ENCODE measurements around the gene C7orf25. TPM values are rescaled to one million over a fixed set of nuclear protein-coding genes. Genes with fewer than 3 reads are reported as not detected.

The C7orf25 gene
- total RNA-seq, 6 experiments from 2014 or later, result 4.3 to 8.3 (median 6.8) TPM

DNA sequence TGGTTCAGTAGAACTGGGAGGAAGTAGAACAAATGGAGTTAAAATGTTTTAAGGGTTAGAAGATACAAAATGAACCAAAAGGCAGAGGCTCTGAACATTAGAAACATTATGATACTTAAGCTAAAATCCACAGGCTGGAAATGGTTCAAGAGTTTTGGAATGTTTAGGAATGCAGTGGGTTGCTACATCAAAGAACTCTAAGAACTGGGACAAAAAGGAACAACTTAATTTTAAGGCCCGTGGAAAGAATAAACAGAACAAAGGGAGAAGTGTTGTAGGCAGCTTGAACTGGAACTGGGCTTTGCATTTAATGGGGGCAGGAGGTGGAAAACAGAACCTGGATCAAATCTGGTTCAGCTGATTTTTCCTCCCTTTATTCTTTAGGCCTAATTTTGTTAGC, 3.5 kb upstream of the C7orf25 start:
- Mint-ChIP-seq H3K4me3 (no peak overlapping the region; the same call in 1 of the 2 replicates), H3K9me3 (no peaks in the 10 kb centered on the region), H3K4me1 (ENCODE audit: low read depth) (peaks cover 55% of the 10 kb centered on the region), H3K27ac (peak overlapping the region; percentile 69), H3K27me3 (ENCODE audit: insufficient read depth) (peaks cover 3% of the 10 kb centered on the region; the same call in 1 of the 2 replicates), H3K36me3 (ENCODE audit: low read depth) (peaks cover 31% of the 10 kb centered on the region)
- no peak for TF ChIP-seq CTCF (IDR thresholded peaks at IDR 0.05)
- DNase-seq, result no peak

GRCh38 chr7:42914421-42915045, 2.7 kb upstream of the C7orf25 start:
- Mint-ChIP-seq H3K27me3 (ENCODE audit: insufficient read depth) (peaks cover 3% of the 10 kb centered on the region; the same call in 1 of the 2 replicates), H3K4me3 (peak overlapping the region; percentile 11), H3K4me1 (ENCODE audit: low read depth) (peaks cover 55% of the 10 kb centered on the region), H3K9me3 (no peaks in the 10 kb centered on the region), H3K36me3 (ENCODE audit: low read depth) (peaks cover 31% of the 10 kb centered on the region), H3K27ac (peak overlapping the region; percentile 69)
- DNase-seq, result peak; percentile 35
- TF ChIP-seq CTCF (IDR thresholded peaks at IDR 0.05), result no peak

- TF ChIP-seq CTCF (IDR thresholded peaks at IDR 0.05), result no peak
- no peak for DNase-seq
- Mint-ChIP-seq H3K9me3 (no peaks in the 10 kb centered on the region), H3K27me3 (ENCODE audit: insufficient read depth) (peaks cover 3% of the 10 kb centered on the region; the same call in 1 of the 2 replicates), H3K36me3 (ENCODE audit: low read depth) (peaks cover 26% of the 10 kb centered on the region), H3K4me3 (0 out of 2 replicates have a peak overlapping the region, but pooled peaks have one; percentile 11), H3K27ac (peak overlapping the region; percentile 69), H3K4me1 (ENCODE audit: low read depth) (peaks cover 55% of the 10 kb centered on the region)
Measured at GRCh38 chr7:42914009-42914408, 2.1 kb upstream of the C7orf25 start.

GRCh38 chr7:42913591-42913990, 1.7 kb upstream of the C7orf25 start:
- Mint-ChIP-seq H3K4me1 (ENCODE audit: low read depth) (peaks cover 56% of the 10 kb centered on the region), H3K36me3 (ENCODE audit: low read depth) (peaks cover 26% of the 10 kb centered on the region), H3K9me3 (no peaks in the 10 kb centered on the region)

DNA sequence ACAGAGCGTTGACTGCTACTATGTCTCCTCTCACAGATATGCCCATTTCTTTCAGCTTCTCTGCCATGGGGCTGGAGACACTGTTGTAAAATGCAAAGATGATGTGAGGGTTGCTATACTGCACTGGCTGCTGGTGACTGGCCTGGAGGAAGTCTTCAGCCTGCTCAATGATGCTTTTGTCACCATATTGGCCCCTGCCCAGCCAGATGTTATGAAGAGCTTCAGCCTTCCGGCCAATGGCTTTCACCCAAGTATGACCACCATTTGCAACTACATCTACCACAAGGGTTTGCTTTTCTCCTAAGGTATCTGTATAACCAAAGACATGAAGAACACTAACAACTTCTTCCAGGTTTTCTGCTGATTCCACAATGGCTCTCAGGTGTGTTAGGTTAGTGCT, 1.6 kb downstream of the C7orf25 start:
- Mint-ChIP-seq H3K9me3 (no peaks in the 10 kb centered on the region), H3K27me3 (ENCODE audit: insufficient read depth) (peaks cover 3% of the 10 kb centered on the region; the same call in 1 of the 2 replicates), H3K4me1 (ENCODE audit: low read depth) (peaks cover 57% of the 10 kb centered on the region), H3K36me3 (ENCODE audit: low read depth) (peaks cover 13% of the 10 kb centered on the region; the same call in 1 of the 2 replicates), H3K27ac (no peak overlapping the region), H3K4me3 (no peak overlapping the region)
- no peak for TF ChIP-seq CTCF (IDR thresholded peaks at IDR 0.05)
- DNase-seq, result no peak

More at GRCh38 chr7:42913591-42913990, 1.7 kb upstream of the C7orf25 start:
- Mint-ChIP-seq H3K27ac (peak overlapping the region; percentile 69), H3K4me3 (no peak overlapping the region), H3K27me3 (ENCODE audit: insufficient read depth) (peaks cover 3% of the 10 kb centered on the region; the same call in 1 of the 2 replicates)
- no peak for DNase-seq
- no peak for TF ChIP-seq CTCF (IDR thresholded peaks at IDR 0.05)
